ENCODE data around the gene STRN4.

Gene STRN4

GRCh38 chr19:46687438-46688145 is 58.7 kb downstream of the STRN4 start:
- TF ChIP-seq, protein P1, sequence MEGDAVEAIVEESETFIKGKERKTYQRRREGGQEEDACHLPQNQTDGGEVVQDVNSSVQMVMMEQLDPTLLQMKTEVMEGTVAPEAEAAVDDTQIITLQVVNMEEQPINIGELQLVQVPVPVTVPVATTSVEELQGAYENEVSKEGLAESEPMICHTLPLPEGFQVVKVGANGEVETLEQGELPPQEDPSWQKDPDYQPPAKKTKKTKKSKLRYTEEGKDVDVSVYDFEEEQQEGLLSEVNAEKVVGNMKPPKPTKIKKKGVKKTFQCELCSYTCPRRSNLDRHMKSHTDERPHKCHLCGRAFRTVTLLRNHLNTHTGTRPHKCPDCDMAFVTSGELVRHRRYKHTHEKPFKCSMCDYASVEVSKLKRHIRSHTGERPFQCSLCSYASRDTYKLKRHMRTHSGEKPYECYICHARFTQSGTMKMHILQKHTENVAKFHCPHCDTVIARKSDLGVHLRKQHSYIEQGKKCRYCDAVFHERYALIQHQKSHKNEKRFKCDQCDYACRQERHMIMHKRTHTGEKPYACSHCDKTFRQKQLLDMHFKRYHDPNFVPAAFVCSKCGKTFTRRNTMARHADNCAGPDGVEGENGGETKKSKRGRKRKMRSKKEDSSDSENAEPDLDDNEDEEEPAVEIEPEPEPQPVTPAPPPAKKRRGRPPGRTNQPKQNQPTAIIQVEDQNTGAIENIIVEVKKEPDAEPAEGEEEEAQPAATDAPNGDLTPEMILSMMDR (conservative IDR thresholded peaks at IDR 0.05; ENCODE audit: low read depth, low read length), result no peak
- no peak overlapping the region for H3K4me3 ChIP-seq (ENCODE audit: low read length)
- no peak for DNase-seq (ENCODE audit: low read depth)

- TF ChIP-seq, protein P1 (conservative IDR thresholded peaks at IDR 0.05; ENCODE audit: low read depth, low read length), result no peak
- no peak for DNase-seq (ENCODE audit: low read depth)
- H3K4me3 ChIP-seq (ENCODE audit: low read length), result no peak overlapping the region
Observed at GRCh38 chr19:46685189-46685588, 61.1 kb downstream of the STRN4 start.

DNA sequence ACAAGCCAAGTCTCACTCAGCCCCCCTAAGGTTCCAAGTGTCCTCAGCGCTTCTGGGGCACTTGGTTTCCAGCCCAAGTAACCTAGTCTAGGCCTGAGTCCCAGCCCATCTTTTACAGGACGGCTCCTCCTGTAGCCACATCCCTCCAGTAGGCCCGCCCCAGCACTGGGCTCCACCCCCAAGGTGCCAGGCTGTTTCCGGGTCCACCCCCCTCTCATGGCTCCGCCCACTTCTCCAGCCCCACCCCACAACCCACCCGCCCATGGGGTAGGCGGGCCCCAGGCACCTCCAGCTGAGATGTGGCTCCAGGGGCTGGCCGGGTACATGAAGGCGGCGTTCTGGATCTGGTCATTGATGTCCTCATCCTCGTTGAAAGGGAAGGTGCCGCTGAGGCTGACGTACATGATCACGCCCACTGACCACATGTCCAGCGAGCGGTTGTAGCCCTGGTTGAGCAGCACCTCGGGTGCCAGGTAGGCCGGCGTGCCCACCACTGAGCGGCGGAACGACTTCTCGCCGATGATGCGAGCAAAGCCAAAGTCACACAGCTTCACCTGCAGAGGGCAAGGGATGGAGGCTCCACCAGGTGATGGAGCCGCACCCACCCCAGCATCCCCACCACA is 68.0 kb downstream of the STRN4 start:
- TF ChIP-seq, protein P1 (conservative IDR thresholded peaks at IDR 0.05; ENCODE audit: low read depth, low read length), result no peak
- DNase-seq (ENCODE audit: low read depth), result no peak
- no peak overlapping the region for H3K4me3 ChIP-seq (ENCODE audit: low read length)

DNA sequence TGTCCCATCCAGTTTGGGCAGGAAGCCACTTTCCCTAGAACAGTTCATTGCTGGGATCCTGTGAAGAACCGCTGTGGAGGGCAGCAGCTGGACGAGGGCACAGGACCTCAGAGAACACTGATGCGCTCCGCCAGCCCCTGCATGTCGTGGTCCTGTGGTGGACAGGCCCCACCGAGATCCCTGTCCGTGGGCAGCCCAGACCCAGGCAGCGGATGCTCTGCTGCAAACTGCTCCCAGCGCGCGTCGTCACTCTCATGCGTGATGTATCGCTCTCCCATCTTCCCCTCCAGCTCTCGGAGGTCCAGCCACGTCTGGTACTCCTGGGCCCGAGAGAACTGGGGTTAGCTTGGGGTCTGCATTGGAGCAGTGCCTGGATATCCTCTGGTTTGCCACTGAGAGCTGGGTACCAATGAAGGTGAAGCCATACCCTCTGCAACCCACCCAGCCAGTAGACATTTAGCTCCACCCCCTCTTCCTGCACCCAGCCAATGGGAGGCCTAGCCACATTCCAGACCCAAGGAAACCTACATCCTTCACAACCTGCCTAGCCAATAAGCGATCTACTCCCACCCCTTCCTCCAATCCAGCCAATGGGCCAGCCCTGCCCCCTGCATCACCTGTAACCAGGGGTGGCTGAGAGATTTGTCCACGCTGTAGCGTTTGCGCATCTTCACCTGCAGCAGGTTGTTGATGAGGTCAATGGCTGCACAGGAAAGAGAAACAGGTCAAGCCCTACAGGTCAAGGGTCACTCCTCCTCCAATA is 71.7 kb downstream of the STRN4 start:
- DNase-seq (ENCODE audit: low read depth), result no peak
- TF ChIP-seq, protein P1 (conservative IDR thresholded peaks at IDR 0.05; ENCODE audit: low read depth, low read length), result no peak
- no peak overlapping the region for H3K4me3 ChIP-seq (ENCODE audit: low read length)

DNA sequence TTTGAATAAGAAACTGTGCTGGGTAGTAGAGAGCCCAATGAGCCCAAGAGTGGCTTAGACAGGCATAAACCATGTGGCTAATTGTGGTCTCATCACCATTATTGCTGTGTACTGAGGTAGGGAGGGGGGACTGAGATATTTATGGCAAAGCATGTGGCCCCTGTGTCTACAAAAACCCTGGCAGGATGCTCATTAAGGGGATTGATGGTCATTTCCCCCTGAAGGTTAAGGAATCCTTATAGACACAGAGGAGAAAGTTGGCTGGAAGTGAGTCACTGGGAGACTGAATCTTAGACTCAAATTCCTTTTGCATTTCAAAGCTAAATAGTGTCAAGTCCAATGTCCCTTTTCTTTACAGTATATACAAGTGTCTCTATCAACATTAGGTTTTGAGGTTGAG is 75.4 kb downstream of the STRN4 start:
- no peak overlapping the region for H3K4me3 ChIP-seq (ENCODE audit: low read length)
- TF ChIP-seq, protein P1 (conservative IDR thresholded peaks at IDR 0.05; ENCODE audit: low read depth, low read length), result no peak
- no peak for DNase-seq (ENCODE audit: low read depth)
